Umbilical cord (tissue), 2 donors: ENCODE measurements around the gene CHRNA10. TPM values are rescaled to one million over a fixed set of nuclear protein-coding genes. Genes with fewer than 3 reads are reported as not detected.

Source experiments
- DNase-seq: peaks from one replicate; pipeline ENCODE4 v3.0.0-alpha.2; 2015; ENCODE audit warnings: low spot score
- total RNA-seq: library from RNA; depleted of rRNA; stranded (reverse); fragments of >200 nt; gene quantifications from one replicate; pipeline ENCODE4 v1.2.3, GENCODE V29; 2014; ENCODE audit warnings: low replicate concordance; ENCODE audit not compliant: insufficient read depth

Gene CHRNA10, protein sequence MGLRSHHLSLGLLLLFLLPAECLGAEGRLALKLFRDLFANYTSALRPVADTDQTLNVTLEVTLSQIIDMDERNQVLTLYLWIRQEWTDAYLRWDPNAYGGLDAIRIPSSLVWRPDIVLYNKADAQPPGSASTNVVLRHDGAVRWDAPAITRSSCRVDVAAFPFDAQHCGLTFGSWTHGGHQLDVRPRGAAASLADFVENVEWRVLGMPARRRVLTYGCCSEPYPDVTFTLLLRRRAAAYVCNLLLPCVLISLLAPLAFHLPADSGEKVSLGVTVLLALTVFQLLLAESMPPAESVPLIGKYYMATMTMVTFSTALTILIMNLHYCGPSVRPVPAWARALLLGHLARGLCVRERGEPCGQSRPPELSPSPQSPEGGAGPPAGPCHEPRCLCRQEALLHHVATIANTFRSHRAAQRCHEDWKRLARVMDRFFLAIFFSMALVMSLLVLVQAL
- 1.7 TPM for total RNA-seq

DNA sequence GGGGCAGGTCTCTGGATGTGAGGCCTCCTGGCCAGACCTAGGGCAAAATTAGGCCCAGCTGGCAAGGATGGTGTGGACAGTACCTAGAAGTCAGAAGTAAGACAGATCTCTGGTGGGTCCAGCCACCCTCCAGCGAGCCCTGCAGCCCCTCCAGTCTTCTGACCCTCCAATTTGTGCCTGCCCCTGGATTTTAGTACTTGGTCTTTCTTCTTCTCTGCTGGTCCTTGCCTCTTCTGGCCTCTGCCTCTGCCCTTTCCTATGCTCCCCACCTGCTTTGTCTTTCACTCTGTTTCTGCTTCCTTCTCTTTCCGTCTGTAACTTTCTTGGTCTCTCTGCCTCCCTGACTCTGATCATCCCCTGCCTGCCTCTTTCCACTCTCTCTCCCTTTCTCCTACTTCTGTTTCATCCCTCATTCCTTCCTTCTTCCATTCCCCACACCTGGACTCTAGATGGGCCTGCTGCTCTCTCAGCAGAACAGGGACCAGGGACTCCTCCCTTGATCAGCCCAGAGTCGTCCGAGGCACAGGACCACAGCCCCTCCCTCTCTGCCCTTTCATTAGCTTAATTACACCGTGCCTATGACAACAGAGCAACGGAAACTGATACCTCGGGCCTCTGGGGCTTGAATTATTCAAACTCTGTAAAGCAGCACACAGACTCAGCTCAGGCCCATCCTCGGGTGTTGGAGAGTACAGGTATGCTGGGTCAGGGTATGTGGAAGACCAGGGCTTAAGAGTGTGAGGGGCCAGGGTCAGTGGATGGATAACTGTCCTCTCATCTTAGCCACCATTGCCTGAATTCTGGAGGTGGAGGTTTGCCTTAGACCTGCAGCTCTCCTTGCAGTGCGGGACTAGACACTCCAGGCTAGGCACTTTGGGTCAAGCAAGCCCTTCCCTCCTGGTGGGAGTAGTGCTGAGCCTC lies at the start of gene CHRNA10:
CHRNA10 (minus strand) TSS at position 51 of the 921 bp plus-strand sequence. CDS start 72 bp downstream, outside the sequence.
- DNase-seq: no peak

DNA sequence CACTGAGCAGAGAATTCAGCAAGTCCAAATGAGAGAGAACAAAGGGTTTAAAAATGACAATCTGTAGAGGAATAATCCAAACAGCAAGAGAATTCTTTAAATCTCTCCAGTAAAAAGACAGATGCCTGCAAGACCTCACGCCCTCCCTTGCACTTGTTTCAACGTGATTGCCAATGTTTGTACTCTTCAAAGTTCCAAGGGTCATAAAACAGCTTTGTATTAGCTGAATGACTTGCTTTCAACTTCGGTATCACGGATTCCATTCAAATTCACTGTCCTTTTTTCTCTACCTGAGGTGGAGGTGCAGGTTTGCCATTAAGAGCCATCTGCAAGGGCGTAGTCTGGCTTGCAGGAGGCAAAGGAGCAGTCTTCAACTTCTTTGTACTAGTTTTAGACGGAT lies 41.1 kb upstream of the CHRNA10 start:
- no peak for DNase-seq

DNA sequence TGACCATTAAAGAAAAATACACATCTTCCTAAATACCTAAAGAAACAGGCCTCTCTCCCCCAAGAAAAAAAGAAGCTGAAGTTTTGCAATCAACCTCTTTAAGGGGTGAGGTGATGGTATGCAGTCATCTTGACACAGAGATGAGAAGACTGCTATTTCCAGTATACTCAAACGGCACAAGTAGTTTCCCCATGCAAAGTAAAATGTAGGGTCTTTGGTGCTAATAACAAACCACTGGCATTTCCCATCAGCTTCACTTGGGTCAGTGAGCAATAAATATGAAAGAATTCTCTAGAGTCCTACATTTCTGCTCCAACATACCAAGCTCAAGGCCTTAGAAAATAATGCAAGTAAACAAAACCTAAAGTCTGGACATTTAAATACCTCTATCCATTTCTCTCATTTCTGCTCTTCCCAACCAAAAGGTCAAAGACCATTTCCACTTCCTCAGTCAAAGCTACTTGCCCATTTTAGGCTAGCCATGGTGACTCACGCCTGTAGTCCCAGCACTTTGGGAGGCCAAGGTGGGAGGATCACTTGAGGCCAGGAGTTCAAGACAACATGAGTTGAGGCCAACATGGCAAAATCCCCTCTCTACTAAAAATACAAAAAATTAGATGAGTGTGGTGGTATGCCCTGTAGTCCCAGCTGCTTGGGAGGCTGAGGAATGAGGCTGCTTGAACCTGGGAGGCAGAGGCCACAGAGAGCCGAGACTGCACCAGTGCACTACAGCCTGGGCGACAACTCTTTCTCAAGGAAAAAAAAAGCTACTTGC lies 39.5 kb upstream of the CHRNA10 start:
- DNase-seq: no peak

DNA sequence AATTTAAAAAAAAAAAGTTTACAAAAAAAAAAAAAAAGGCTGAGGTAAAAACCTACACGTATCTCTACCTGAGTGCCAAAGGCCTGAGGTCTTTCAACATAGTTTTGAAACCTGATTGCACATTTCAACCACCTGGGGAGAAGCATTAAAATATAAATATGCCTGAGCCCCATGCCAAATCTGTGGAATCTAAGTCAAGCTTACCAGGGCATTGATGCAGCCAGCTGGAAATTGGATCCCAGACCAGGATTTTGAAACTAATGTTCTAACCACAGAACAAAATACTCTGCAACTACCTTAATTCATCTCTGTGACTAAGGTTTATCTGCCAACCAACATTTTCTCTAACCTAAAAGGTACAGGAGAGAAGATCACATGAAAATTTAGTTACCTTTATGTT lies 38.8 kb upstream of the CHRNA10 start:
- no peak for DNase-seq

DNA sequence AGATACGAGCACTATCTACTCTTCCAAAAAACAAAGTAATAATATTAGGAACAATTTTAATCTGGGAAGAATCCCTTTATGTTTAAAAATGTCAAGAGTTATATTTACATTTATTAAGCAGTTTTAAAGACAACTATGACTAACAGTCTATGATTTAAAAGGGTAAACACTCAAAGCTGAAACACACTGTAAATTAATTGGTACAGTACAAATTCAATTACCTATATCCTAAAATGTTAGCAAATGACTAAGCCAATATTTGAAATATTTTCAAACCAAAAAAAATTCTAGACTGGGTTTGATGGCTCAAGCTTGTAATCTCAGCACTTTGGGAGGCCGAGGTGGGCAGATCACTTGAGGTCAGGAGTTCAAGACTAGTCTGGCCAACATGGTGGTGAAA lies 36.0 kb upstream of the CHRNA10 start:
- no peak for DNase-seq

DNA sequence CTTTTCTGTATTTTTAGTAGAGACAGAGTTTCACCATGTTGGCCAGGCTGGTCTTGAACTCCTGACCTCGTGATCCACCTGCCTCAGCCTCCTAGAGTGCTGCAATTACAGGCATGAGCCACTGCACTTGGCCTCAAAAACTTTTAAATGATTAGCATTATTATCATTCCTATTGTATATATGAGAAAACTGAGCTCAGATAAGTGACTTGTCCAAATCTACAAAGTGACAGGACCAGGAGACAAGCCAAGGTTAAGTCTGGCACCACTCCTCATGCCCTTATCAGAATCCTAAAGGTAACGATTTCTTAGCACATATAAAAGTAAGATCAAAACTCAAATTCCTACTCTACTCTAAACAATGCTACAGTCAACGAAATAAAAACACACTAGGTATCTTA lies 32.2 kb upstream of the CHRNA10 start:
- DNase-seq: no peak

DNA sequence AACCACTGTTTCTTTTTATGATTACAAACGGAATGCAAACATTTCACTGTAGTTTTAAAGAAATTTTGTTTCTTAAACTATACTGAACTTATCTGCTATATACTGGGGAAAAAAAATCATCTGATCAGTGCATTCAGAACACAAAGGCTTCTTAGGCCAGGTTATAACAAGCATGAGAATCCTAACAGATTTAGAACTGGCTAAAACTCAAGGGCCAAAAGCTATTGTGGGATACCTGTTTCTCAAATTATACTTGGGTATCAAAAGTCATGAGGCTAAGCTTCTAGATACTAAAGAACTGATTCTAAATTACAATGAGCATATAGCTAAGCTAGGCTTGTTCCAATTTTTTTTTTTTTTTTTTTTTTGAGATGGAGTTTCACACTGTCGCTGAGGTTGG lies 29.7 kb upstream of the CHRNA10 start:
- no peak for DNase-seq

DNA sequence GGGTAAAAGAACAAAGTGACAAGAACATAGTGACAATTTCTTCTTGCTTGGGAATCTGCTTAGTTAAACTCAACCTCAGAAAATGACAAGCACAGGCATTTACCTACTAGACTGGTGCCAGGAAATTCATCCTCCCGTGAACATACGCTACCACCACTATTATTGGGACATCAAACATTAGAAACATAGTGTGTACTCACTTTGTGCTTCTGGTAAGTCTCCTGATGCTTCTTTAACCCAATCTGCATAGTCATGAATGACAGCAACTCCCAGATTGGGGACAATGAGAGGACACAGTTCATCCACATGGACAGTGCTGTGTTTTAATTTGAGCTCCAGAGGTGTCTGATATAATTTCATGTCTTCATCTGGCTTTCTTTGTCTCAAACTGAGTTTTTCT lies 29.2 kb upstream of the CHRNA10 start:
- DNase-seq: no peak

DNA sequence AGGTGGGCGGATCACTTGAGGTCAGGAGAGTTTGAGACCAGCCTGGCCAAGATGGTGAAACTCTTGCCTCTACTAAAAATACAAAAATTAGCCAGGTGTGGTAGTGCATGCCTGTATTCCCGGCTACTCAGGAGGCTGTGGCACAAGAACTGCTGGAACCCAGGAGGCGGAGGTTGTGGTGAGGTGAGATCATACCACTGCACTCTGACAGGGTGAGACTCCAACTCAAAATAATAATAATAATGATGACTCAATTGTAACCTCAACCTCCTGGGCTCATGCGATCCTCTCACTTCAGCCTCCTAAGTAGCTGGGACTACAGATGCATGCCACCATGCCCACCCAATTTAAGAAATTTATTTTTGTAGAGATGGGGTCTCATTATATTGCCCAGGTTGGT lies 15.6 kb upstream of the CHRNA10 start:
- no peak for DNase-seq

DNA sequence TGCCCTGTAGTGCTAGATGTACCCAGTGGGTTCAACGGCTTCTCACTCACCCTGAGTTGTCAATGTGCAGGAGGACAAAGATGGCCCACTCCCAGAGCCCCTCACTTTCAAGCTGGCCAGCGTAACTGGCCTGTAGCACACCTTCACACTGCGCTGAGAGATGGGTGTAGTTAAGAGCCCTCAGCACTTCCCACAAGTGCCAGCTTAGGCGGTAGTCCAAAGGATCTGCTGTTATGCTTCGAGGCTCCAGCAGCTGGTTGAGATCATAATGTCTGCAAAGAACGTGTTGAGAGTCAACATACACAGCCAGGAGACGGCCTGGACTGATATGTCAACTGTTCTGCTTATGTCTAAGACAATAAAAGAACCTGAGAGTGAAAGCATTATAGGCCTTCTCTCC lies 14.7 kb upstream of the CHRNA10 start:
- no peak for DNase-seq

DNA sequence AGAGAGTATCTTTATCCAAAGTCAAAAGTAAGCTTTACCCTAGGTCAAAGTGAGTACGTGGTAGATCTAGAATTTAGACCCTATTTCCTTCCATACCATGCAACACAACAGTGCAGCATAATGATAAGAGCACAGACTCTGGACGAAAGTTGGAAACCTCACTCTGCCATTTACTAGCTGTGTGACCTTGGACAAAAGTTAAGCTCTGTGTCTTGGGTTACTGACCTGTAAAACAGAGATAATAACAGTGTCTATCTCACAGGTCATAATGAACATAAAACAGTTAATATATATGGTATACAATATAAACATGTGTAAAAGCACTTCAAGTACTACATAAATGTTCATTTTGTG lies 13.6 kb upstream of the CHRNA10 start:
- DNase-seq: no peak

DNA sequence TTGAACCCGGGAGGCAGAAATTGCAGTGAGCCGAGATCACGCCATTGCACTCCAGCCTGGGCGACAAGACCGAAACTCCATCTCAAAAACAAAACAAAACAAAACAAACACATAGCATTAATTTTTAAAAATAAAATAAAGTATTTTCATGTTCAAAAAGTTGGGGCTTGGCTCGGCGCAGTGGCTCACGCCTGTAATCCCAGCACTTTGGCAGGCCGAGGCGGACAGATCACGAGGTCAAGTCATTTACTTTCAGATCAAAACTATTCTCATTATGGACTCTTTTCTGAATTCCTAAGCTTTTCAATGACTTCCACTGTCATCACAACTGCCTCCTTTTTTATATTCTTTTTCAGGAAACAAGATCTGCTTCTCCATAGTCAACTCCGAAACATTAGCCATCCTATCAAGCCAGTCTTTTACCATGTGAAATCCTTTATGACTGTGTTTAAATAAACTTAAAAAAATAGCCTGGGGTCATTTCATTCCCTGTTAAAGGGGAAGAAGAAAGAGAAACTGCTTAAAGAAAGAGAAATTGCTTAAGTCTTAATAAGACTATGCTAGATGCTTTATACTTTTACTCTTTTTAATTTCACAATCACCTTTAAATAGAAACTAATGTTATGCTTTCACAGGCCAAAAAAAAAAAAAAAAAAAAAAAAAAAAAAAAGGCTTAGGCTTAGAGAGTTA lies 13.1 kb upstream of the CHRNA10 start:
- no peak for DNase-seq

DNA sequence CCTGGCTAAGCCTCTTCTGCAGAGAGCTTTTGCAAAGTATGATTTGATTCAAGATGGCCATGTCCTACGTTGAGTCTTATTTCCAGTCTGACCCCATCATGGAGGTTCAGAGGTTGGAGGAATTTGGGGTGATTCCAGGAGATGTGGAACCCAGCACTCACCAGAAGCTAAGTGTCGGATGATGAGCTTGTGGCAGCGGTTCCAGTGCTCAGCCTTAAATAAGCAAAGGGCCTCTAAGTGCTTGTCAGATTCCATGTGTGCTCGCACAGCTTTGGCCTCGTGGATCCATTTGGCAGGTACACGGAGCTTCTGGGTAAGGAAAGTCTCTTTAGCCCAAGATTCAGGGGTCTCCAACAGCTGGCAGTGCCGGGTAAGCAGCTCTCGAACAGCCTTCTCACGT lies 11.9 kb upstream of the CHRNA10 start:
- DNase-seq: no peak

DNA sequence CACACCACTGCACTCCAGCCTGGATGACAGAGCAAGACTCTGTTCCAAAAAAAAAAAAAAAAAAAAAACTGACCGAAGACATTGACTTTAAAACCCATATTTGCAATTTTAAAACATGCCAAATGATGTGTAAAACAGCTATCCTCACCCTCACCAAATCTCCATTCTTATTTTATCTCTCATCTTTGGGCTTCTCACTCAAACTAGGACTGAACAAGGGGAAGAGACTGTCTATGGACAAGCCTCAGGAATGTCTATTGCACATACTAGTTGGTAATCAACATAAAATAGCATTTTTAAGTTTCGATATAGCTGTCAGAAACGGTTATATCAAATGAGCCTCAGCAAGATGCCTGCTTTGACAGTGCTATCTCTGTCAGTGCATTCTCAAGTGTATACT lies 7.9 kb upstream of the CHRNA10 start:
- no peak for DNase-seq

DNA sequence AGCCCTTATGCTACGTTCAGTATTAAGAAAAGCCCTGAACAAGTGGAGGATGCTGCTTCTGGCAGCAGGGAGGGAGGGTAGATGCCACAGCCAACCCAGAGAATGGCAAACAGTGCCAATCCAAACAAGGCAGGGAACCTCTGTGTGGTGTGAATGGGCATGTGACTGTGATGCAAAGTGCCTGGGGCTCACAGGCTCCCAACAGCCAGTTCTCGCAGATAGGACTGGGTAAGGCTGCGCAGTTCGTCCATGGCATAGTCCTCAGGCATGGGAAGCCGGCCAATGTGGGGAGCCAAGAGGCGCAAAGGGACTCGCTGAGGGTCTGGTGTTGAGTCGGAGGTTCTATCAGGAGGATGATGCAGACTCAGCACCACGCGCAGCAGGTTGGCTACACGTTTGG lies 4.8 kb upstream of the CHRNA10 start:
- no peak for DNase-seq

DNA sequence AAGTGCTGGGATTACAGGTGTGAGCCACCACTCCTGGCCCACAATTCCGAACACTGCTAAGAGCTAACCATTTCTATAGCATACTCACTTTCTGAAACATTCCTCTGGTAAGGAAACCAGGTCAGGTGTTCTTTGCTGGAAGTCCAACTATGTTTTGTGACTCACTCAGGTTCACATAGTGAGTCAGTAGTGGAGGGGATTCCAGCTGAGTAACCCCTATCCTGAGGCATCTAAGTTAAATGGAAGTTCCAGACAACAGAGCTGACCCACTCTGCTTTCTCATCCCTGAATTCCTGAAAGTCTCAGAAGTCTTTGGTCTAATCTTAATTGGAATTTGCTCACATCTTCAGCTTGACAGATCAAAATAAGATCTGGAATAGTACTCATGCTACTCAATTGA lies 3.0 kb upstream of the CHRNA10 start:
- no peak for DNase-seq

DNA sequence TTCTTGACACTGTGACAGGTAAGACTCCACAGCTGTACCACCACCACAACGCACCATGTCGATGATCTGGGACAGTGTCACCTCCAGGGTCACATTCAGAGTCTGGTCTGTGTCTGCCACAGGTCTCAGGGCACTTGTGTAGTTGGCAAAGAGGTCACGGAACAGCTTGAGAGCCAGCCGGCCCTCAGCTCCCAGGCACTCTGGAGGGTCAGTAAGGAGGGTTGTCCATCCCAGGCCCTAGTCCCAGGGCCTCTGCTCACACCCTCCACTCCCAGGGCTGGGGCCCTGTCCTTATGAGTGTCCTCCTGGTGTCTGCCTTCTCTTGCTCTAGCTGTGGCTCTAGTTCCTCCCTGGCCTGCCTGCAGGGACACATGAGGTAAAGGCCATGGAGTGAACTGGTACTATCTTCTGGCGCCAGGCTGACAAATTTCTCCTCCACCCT lies 1.4 kb downstream of the CHRNA10 start:
- no peak for DNase-seq

DNA sequence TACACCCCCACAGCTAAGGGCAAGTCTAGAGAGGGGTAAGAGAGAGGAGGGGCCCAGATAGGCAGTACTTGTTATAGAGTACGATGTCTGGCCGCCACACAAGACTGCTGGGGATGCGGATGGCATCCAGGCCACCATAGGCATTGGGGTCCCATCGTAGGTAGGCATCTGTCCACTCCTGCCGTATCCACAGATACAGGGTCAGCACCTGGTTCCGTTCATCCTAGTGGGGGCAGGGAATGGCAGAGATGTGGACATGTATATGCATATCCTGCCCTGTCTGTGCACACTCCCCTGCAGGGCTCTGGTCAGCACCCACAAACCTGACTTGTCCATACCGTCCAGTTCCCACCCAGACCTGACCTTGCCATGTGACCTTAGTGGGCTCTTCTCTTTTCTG lies 2.1 kb downstream of the CHRNA10 start:
- no peak for DNase-seq

DNA sequence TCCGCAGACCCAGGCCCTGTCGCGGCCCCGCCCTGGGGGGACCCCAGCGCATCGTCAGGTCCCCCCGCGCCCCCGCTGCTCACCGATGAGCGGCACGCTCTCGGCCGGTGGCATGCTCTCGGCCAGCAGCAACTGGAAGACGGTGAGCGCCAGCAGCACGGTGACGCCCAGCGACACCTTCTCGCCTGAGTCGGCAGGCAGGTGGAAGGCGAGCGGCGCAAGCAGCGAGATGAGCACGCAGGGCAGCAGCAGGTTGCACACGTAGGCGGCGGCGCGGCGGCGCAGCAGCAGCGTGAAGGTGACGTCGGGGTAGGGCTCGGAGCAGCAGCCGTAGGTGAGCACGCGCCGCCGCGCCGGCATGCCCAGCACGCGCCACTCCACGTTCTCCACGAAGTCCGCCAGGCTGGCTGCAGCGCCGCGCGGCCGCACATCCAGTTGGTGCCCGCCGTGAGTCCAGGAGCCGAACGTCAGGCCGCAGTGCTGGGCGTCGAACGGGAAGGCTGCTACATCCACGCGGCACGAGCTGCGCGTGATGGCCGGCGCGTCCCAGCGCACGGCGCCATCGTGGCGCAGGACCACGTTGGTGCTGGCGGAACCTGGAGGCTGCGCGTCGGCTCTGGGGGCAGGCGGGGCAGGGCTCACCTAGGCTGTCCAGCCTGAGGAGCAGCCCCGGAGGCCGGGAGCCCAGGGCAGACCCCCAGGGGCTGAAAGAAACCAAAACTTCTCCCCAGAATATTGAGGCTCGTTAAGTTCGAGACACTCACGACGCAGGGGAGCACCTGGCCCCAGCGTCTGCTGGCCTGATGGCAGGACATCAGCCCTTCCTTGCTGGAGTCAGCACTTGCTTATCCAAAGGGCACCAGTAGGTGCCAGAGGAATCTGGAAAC lies 3.8 kb downstream of the CHRNA10 start:
- no peak for DNase-seq

DNA sequence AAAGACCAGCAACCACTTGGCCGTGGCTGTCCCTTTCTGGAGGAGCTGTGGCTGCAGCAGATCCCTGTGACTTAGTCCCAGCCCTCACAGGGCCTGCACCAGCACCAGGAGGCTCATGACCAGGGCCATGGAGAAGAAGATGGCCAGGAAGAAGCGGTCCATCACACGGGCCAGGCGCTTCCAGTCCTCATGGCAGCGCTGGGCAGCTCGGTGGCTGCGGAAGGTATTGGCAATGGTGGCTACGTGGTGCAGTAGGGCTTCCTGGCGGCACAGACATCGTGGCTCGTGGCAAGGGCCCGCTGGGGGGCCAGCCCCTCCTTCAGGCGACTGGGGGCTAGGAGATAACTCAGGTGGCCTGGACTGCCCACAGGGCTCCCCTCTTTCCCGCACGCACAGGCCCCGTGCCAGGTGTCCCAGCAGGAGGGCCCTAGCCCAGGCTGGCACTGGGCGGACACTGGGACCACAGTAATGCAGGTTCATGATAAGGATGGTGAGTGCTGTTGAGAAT lies 5.1 kb downstream of the CHRNA10 start:
- no peak for DNase-seq
